ENCODE measurements around the gene PLPP1. TPM values are rescaled to one million over a fixed set of nuclear protein-coding genes. Genes with fewer than 3 reads are reported as not detected.

The PLPP1 gene
- total RNA-seq, 2 donors from 2014 or later, result 29.0 to 100 TPM

- Histone ChIP-seq H3K4me1 (ENCODE audit: control insufficient read depth, insufficient read depth, low read length) (no peaks in the 10 kb centered on the region), H3K9me3 (ENCODE audit: control insufficient read depth, low read length) (no peaks in the 10 kb centered on the region), H3K4me3 (ENCODE audit: low read length) (no peak overlapping the region), H3K9ac (ENCODE audit: extremely low read depth, low read length, poor library complexity, severe bottlenecking) (no peak overlapping the region), H3K27me3 (ENCODE audit: control insufficient read depth, insufficient read depth, low read length, poor library complexity, severe bottlenecking) (no peaks in the 10 kb centered on the region), H3K27ac (ENCODE audit: low read depth, low read length) (no peak overlapping the region), H3K36me3 (ENCODE audit: control insufficient read depth, insufficient read depth, low read length) (peaks cover 82% of the 10 kb centered on the region)
- Mint-ChIP-seq H3K4me3 (no peak overlapping the region), H3K27ac (no peak overlapping the region), H3K27me3 (ENCODE audit: insufficient read depth) (no peaks in the 10 kb centered on the region), H3K4me1 (no peaks in the 10 kb centered on the region), H3K9me3 (no peaks in the 10 kb centered on the region), H3K36me3 (ENCODE audit: low read depth) (peaks cover 43% of the 10 kb centered on the region)
- WGBS, 2 experiments (ENCODE audit: insufficient coverage in 1 of 2, insufficient read length in 1 of 2), result 98 to 100% methylated on average over 1 to 2 of the region's 2 CpGs
- TF ChIP-seq, protein P1, sequence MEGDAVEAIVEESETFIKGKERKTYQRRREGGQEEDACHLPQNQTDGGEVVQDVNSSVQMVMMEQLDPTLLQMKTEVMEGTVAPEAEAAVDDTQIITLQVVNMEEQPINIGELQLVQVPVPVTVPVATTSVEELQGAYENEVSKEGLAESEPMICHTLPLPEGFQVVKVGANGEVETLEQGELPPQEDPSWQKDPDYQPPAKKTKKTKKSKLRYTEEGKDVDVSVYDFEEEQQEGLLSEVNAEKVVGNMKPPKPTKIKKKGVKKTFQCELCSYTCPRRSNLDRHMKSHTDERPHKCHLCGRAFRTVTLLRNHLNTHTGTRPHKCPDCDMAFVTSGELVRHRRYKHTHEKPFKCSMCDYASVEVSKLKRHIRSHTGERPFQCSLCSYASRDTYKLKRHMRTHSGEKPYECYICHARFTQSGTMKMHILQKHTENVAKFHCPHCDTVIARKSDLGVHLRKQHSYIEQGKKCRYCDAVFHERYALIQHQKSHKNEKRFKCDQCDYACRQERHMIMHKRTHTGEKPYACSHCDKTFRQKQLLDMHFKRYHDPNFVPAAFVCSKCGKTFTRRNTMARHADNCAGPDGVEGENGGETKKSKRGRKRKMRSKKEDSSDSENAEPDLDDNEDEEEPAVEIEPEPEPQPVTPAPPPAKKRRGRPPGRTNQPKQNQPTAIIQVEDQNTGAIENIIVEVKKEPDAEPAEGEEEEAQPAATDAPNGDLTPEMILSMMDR (conservative IDR thresholded peaks at IDR 0.05), result no peak
- DNase-seq, result no peak
Observed at GRCh38 chr5:55413644-55414043, 121.1 kb downstream of the PLPP1 start.

GRCh38 chr5:55411876-55412275 is 122.9 kb downstream of the PLPP1 start:
- no peak for DNase-seq
- Histone ChIP-seq H3K27ac (ENCODE audit: low read depth, low read length) (no peak overlapping the region), H3K36me3 (ENCODE audit: control insufficient read depth, insufficient read depth, low read length) (peaks cover 82% of the 10 kb centered on the region), H3K27me3 (ENCODE audit: control insufficient read depth, insufficient read depth, low read length, poor library complexity, severe bottlenecking) (no peaks in the 10 kb centered on the region), H3K4me1 (ENCODE audit: control insufficient read depth, insufficient read depth, low read length) (no peaks in the 10 kb centered on the region), H3K4me3 (ENCODE audit: low read length) (no peak overlapping the region), H3K9me3 (ENCODE audit: control insufficient read depth, low read length) (no peaks in the 10 kb centered on the region), H3K9ac (ENCODE audit: extremely low read depth, low read length, poor library complexity, severe bottlenecking) (no peak overlapping the region)
- WGBS, 2 experiments (ENCODE audit: insufficient coverage in 1 of 2, insufficient read length in 1 of 2), result 100% methylated on average over 1 of the region's 1 CpG; no CpG with 5 or more reads in 1 of the 2 experiments
- H3K27ac Mint-ChIP-seq, result no peak overlapping the region
- H3K9me3 Mint-ChIP-seq, result no peaks in the 10 kb centered on the region
- H3K27me3 Mint-ChIP-seq (ENCODE audit: insufficient read depth), result no peaks in the 10 kb centered on the region
- TF ChIP-seq, protein P1 (conservative IDR thresholded peaks at IDR 0.05), result no peak
- peaks cover 1% of the 10 kb centered on the region for H3K4me1 Mint-ChIP-seq
- H3K36me3 Mint-ChIP-seq (ENCODE audit: low read depth), result peaks cover 47% of the 10 kb centered on the region
- no peak overlapping the region for H3K4me3 Mint-ChIP-seq

- no peaks in the 10 kb centered on the region for H3K27me3 ChIP-seq (ENCODE audit: control insufficient read depth, insufficient read depth, low read length, poor library complexity, severe bottlenecking)
- no peak overlapping the region for H3K27ac ChIP-seq (ENCODE audit: low read depth, low read length)
- DNase-seq, result no peak
- 96 to 100% methylated on average over 2 to 3 of the region's 3 CpGs for WGBS, 2 experiments (ENCODE audit: insufficient coverage in 1 of 2, insufficient read length in 1 of 2)
- peaks cover 3% of the 10 kb centered on the region for H3K4me1 ChIP-seq (ENCODE audit: control insufficient read depth, insufficient read depth, low read length)
- no peaks in the 10 kb centered on the region for H3K9me3 ChIP-seq (ENCODE audit: control insufficient read depth, low read length)
- TF ChIP-seq, protein P1 (conservative IDR thresholded peaks at IDR 0.05), result no peak
- no peak overlapping the region for H3K4me3 ChIP-seq (ENCODE audit: low read length)
- no peak overlapping the region for H3K9ac ChIP-seq (ENCODE audit: extremely low read depth, low read length, poor library complexity, severe bottlenecking)
- Mint-ChIP-seq H3K27me3 (ENCODE audit: insufficient read depth) (no peaks in the 10 kb centered on the region), H3K4me3 (no peak overlapping the region), H3K9me3 (no peaks in the 10 kb centered on the region), H3K27ac (no peak overlapping the region), H3K36me3 (ENCODE audit: low read depth) (peaks cover 55% of the 10 kb centered on the region), H3K4me1 (peaks cover 9% of the 10 kb centered on the region)
- peaks cover 75% of the 10 kb centered on the region for H3K36me3 ChIP-seq (ENCODE audit: control insufficient read depth, insufficient read depth, low read length)
Observed at GRCh38 chr5:55410845-55411244, 123.9 kb downstream of the PLPP1 start.
